Endothelial cell of hepatic sinusoid (primary cell): Measurements from ENCODE around the gene TST.

Source experiments
- in situ Hi-C: cut with HindIII; loops from 2 replicates; pipeline ENCODE4 v1.10.0; 2017; ENCODE audit warnings: low sequenced_read_pairs

The TST gene

GRCh38 chr22:37019309-37020191, at the start of gene TST, which contains the start of gene MPST:
Gene TST (minus strand): TSS chr22:37019447. CDS start chr22:37018732, 715 bp downstream.
Gene MPST (plus strand): TSS chr22:37019742. CDS start chr22:37019837, 95 bp downstream.
- in situ Hi-C loops, result no loop called here

- in situ Hi-C loops, result no loop called here
Observed at GRCh38 chr22:37068859-37069258, 49.6 kb upstream of the TST start.

GRCh38 chr22:37067428-37067827, 48.2 kb upstream of the TST start:
- in situ Hi-C loops, result no loop called here

DNA sequence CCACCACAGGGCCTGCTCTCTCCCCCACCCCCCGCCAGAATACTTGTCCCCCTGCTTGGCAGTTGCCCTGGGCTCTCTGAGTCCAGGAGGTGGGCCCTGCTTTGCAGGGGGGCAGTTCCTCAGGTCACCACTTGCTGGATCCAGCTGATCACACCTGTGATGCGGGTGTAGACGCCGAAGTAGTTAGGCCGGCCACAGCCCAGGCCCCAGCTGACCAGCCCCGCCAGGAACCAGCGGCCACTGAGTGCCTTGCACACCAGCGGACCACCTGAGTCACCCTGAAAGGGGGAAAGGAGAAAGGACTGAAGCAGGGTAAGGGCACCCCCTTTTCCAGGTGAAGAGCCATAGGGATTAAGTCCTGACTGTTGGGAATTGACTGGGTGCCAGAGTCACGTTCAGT, 46.7 kb upstream of the TST start:
- in situ Hi-C loops, result no loop called here

DNA sequence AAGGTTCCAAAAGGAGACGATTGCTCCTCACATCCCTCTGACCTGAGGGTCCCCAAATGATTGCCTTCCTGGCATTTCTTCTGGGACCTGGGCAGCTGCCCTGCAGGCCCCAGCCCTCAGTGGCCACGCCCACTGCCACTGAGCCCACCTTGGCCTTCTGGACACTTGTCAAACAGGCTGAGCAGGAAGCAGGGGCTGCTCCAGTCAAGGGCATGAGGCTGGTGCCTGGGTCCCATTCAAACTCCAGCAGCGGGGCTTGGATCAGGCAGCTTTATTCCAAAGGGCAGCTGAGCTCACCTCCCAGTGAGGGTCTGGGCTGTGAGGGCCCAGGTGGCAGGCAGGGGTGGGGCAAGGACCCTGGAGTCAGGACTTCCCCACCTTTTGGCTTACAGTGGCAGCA, 45.9 kb upstream of the TST start:
- in situ Hi-C loops, result no loop called here

GRCh38 chr22:37064553-37064952, 45.3 kb upstream of the TST start:
- in situ Hi-C loops, result no loop called here

DNA sequence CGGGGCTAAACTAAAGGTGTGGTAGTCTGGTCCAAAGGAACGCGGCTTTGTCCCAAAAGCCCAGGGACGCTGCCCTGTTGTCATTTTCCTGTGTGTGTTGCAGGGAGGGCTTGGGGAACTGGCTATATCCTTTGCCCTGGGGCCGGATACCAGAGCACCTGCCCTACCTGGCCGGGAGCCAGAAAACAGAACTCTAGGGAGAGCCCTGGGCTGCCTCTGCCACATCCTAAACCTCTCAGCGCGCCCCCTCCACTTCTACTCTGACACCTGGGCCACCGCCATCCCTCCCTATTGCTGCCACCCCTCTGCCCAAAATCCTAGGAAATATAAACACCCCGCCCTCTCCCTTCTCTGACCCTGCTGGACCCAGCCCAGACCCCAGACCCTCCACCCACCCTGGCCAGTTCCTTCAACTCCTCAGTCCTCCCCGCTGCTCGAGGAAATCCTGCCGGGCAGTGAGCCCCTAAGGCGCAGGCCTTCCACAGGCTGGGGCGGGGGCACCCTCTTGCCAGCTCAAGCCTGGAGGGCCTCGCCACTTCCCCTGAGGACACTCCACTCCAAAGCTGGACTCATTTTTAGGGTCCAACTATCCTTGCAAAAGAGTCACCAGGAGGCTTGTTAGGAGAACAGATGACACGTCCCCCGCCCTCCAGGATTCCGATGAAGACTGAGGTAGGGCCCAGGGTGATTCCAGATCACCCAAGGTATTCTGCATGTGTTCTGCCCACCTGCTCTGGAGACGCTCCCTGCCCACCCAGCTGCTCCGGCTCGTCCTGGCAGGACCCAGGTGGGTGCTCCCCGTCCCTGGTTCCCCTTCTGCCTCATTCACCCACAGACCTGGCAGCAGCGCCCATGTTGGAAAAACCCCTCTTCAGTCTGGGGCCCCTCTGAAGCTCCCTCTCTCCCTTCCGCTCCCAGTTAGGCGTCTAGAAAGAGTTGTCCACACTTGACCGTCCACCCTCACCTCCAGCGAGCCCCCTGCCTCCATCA, 44.5 kb upstream of the TST start:
- in situ Hi-C loops, result no loop called here

- in situ Hi-C loops, result no loop called here
Observed at GRCh38 chr22:37062702-37063381, 43.6 kb upstream of the TST start.

DNA sequence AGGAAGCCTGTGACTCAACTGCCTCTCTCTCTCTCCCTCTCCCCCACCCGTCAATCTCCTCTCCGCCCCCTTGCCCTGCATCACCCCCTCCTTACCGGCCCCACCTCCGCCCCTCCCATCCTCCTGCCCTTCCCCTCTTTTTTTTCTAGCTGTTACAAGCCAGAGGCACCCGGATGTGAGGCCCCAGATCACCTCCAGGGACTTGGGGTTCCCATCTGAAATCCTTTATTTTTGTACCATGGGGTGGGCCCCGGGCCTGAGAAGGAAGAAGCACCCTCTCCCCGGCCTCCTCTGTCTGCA, 43.1 kb upstream of the TST start:
- in situ Hi-C loops, result no loop called here

DNA sequence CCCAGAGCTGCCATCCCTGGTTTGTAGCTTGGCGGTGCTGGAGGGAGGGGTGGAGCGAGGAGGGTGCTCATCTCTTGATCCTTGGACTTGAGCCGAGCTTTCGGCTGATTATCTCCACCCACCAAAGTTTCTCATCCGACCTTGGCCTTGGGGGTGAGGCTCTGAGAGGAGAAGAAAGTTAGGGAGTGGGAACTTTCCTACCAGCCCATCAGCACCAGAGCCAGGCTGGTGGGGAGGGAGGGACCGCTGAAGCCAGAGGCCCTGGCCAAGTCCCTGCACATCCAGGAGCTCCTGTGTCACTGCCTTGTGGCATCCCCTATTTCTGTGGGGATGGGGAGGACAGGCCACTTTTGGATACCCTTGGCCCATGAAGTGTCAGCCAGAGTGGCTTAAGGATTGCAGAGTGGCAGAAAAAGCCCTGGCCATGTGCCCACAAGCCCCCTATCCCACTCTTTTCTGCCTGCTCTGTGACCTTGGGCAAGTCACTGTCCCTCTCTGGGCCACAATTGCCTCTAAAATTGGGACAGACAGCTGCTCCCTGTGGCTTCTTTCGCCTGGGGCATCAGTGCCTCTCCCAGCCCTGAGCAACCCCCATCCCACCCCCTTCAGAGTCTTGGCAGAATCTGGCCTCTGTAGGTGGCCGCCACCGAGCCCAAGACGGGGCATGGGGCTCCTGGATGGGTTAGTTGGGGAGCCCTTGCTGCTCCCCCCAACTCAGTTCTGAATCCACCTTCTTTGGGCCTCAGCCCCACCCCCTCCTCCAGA, 42.5 kb upstream of the TST start:
- in situ Hi-C loops, result no loop called here

DNA sequence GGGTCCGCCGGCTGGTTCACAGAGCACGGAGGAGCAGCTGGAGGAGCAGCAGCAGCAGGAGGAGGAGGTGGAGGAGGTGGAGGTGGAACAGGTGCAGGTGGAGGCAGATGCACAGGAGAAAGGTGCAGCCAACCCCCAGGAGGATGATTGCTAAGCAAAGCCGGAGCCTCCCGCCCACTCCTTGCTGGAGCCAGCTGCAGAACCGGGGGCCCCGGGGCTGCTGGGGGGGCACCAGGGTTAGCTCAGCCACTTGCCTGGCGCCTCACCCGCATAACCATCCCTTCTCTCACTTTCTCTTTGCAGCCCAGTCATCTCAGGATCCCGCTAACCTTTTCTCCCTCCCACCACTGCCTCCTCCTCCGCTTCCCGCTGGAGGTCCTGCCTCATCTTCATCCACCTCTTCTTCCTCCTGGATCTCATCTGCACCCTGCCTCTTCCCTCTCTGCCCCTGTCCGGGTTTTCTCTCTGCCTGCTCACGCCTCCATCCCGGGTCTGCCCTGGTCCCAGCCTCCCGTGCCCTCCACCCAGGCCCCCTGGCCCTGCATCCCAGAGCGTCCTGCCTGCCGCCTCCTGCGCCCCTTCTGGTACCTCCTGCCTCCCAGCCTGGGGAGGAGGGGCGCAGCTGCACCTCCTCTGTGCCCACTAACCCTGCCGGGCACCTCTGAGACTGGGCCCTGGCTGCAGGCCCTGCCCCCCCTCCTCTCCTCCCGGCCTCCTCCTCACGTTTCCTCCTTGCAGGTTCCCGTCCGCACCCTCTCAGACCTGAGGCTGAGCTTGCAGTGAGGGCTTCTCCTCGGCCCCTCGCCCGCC, 41.8 kb upstream of the TST start:
- in situ Hi-C loops, result no loop called here

- in situ Hi-C loops, result loop anchor here (10.0 kb wide), 6 partner anchors 95 to 385 kb away; partner anchors contain the start of genes C1QTNF6, IFT27 and SSTR3
Observed at GRCh38 chr22:37059876-37060449, 40.7 kb upstream of the TST start.

DNA sequence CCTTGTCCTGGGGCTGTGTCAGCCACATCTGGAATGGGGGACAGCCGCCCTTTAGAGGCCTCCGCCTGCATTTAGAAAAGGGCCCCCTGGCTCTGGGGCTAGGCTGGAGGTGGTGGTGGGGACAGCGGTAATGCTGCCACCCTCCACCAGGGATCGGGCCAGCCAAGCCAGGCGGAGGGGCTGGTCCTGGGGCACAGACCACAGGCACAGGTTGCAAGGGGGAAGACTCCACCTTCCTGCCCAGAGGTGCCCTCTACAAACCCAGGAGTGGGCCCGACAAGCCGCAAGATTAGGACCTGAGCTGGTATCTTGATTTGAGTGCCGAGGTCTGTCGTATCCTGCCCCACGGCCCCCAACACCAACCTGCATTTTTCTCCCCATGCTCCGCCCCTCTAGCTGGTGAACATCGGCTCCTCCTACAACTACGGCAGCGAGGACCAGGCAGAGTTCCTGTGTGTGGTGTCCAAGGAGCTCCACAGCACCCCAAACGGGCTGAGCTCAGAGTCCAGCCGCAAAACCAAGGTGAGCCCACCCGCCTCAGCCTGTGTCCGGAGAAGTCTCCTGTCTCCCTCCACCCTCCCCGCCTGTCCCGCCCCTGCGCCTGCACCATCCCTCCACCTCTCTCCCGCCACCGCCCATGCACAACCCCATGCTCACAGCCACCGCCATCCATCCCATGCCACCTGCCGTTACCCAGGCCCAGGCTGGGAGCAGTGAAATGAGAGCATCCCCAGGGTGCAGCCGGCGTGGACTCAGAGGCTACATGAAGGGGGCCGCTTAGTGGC, 39.9 kb upstream of the TST start:
- in situ Hi-C loops, result loop anchor here (10.0 kb wide), 6 partner anchors 96 to 386 kb away; partner anchors contain the start of genes C1QTNF6, IFT27 and SSTR3

- in situ Hi-C loops, result loop anchor here (10.0 kb wide), 6 partner anchors 97 to 387 kb away; partner anchors contain the start of genes C1QTNF6, IFT27 and SSTR3
Observed at GRCh38 chr22:37057796-37058510, 38.7 kb upstream of the TST start.

DNA sequence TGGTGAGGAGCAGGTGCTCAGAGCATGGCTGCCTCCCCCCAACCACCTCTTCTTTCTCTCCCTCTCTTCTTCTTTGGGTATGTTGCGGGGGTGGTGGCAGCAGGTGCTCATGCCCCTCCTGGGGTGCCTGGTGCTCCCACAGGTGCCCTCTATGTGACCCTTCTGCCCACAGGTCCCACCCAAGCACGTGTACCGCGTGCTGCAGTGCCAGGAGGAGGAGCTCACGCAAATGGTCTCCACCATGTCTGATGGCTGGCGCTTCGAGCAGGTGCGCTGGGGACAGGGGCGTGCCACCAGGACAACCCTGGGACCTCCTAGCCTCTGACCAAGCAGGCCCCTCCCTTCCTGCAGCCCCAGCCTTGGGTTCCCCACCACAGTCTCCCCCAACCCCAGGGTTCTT, 38.0 kb upstream of the TST start:
- in situ Hi-C loops, result loop anchor here (10.0 kb wide), 6 partner anchors 98 to 388 kb away; partner anchors contain the start of genes C1QTNF6, IFT27 and SSTR3

DNA sequence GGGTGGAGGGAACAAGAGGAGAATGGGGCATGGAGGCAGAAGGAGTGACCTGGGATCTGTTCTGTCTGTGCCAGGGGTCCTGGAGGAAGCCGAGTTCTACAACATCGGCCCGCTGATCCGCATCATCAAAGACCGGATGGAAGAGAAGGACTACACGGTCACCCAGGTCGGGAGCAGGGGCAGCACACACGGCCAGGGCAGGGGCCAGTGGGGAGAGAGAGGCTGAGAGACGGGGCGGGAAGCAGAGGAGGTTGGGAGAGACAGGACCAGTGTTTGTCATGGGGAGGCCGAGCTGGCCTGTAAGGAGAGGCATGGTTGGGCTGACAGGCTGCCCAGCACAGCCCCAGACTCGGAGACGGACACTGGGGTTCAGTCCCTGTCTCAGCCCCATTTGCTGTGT, 37.0 kb upstream of the TST start:
- in situ Hi-C loops, result loop anchor here (10.0 kb wide), 6 partner anchors 99 to 389 kb away; partner anchors contain the start of genes C1QTNF6, IFT27 and SSTR3
